Neutrophil (primary cell): ENCODE data around the gene AFMID.

Experiments
- H3K27ac ChIP-seq: fragments of 200-600 bp; sonication (generic); 2 replicates; pipeline ENCODE4 v1.5.1; 2016; ENCODE audit warnings: mild to moderate bottlenecking, moderate library complexity
- H3K27me3 ChIP-seq: fragments of 200-600 bp; sonication (generic); 2 replicates; pipeline ENCODE4 v1.6.0; 2016; ENCODE audit warnings: mild to moderate bottlenecking
- H3K36me3 ChIP-seq: fragments of 200-600 bp; sonication (generic); 2 replicates; pipeline ENCODE4 v1.5.1; 2017
- H3K4me1 ChIP-seq, 2 experiments: fragments of 200-600 bp in 1 of 2; sonication (generic) in 1 of 2; 1 replicate in 1 of 2; 2 replicates in 1 of 2; pipeline versions ENCODE4 v1.5.1 to v1.6.1; 2013 to 2016; ENCODE audit warnings: low read depth in 1 of 2, low read length in 1 of 2, mild to moderate bottlenecking in 1 of 2, moderate library complexity in 1 of 2; ENCODE audit not compliant: control insufficient read depth in 1 of 2, insufficient read depth in 1 of 2
- H3K4me3 ChIP-seq, 2 experiments: fragments of 200-600 bp in 1 of 2; sonication (generic) in 1 of 2; 1 replicate in 1 of 2; 2 replicates in 1 of 2; pipeline ENCODE4 v1.5.1; 2013 to 2016; ENCODE audit warnings: low read depth in 1 of 2, low read length in 1 of 2, mild to moderate bottlenecking in 1 of 2, moderate library complexity in 1 of 2
- H3K9me3 ChIP-seq: fragments of 200-600 bp; sonication (generic); 2 replicates; pipeline ENCODE4 v1.5.1; 2016
- CTCF ChIP-seq: fragments of 200-600 bp; sonication (generic); IDR thresholded peaks from 2 replicates; pipeline ENCODE4 v1.5.1; 2016; ENCODE audit warnings: antibody characterized with exemption

The AFMID gene

GRCh38 chr17:78204387-78205123 lies 17.4 kb downstream of the AFMID start:
- peaks cover 3 to 6% of the 10 kb centered on the region in 2 experiments for H3K4me1 ChIP-seq
- no peaks in the 10 kb centered on the region for H3K9me3 ChIP-seq
- TF ChIP-seq CTCF: no peak
- H3K27ac ChIP-seq: no peak overlapping the region
- H3K27me3 ChIP-seq: no peaks in the 10 kb centered on the region
- H3K4me3 ChIP-seq: no peak overlapping the region
- H3K36me3 ChIP-seq: no peaks in the 10 kb centered on the region

- no peak for TF ChIP-seq CTCF
- Histone ChIP-seq H3K27me3 (no peaks in the 10 kb centered on the region), H3K27ac (no peak overlapping the region), H3K9me3 (no peaks in the 10 kb centered on the region), H3K4me3 (no peak overlapping the region), H3K36me3 (no peaks in the 10 kb centered on the region), H3K4me1 (peaks cover 0 to 3% of the 10 kb centered on the region in 2 experiments)
Observed at GRCh38 chr17:78205124-78205775, 18.1 kb downstream of the AFMID start.

GRCh38 chr17:78206298-78206697 lies 19.1 kb downstream of the AFMID start:
- TF ChIP-seq CTCF: no peak
- no peaks in the 10 kb centered on the region for H3K36me3 ChIP-seq
- H3K27ac ChIP-seq: no peak overlapping the region
- H3K27me3 ChIP-seq: no peaks in the 10 kb centered on the region
- H3K9me3 ChIP-seq: no peaks in the 10 kb centered on the region
- H3K4me1 ChIP-seq: peaks cover 0 to 3% of the 10 kb centered on the region in 2 experiments
- no peak overlapping the region for H3K4me3 ChIP-seq

GRCh38 chr17:78208486-78208885 lies 21.3 kb downstream of the AFMID start:
- TF ChIP-seq CTCF: no peak
- Histone ChIP-seq H3K36me3 (no peaks in the 10 kb centered on the region), H3K27me3 (no peaks in the 10 kb centered on the region), H3K4me3 (no peak overlapping the region), H3K27ac (no peak overlapping the region), H3K9me3 (no peaks in the 10 kb centered on the region), H3K4me1 (peaks cover 0 to 3% of the 10 kb centered on the region in 2 experiments)

- Histone ChIP-seq H3K27me3 (no peaks in the 10 kb centered on the region), H3K27ac (no peak overlapping the region), H3K9me3 (no peaks in the 10 kb centered on the region), H3K4me1 (peaks cover 10 to 17% of the 10 kb centered on the region in 2 experiments), H3K4me3 (no peak overlapping the region), H3K36me3 (no peaks in the 10 kb centered on the region)
- TF ChIP-seq CTCF: no peak
Observed at GRCh38 chr17:78210111-78210510, 22.9 kb downstream of the AFMID start.
